HG02763 (cell line): ENCODE results near the gene DENND5B.
A peak's percentile ranks its signal among the peaks of the same experiment; 100 is the strongest.
"Not testable (repeated sequence)": the region's sequence is repeated elsewhere in the genome, so short reads cannot be mapped to it uniquely, and the experiment has no call there.

ENCODE experiments used
- ATAC-seq: cut with Tn5 transposase; IDR thresholded peaks from one replicate; pipeline ENCODE4 v1.9.1; 2021; ENCODE audit warnings: mild to moderate bottlenecking, moderate library complexity; ENCODE audit not compliant: unreplicated experiment

The DENND5B gene

DNA sequence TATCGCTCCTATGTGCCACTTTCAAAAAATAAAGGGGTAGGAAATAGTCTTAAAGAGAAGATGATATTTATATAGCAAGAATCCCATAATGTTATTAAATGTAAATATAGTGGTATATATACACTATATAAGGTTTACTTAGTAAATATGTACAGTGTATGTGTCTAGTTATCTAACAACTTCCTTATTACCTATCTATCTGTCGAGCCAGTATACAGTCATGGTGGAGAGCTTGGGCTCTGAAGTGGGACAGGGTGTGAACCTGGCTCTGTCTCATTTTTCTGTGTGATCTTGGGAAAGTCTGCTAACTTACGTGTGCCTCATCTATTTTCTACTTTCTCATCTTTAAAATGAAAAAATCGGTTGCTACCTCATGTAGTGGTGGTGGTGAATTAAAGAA lies 202.2 kb downstream of the DENND5B start:
- no peak for ATAC-seq

DNA sequence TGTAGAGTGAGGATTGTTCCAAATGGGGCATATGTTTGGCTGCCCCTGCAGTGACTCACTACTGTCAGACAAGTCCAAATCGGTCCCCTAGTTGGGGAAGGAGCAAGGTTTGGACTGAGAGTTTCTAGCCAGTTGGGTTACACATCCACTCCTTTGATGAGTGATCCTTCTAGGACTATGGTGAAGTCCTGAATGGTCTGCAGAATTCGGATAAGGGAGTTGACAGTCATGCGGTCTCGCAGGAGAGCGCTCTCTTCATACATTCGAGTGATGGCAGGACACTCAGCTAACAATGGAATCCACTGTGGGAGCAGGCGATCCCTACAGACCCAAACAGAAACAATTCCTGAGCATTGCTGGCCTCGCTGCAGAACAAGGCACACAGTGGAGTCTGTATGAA lies 203.5 kb downstream of the DENND5B start:
- no peak for ATAC-seq

DNA sequence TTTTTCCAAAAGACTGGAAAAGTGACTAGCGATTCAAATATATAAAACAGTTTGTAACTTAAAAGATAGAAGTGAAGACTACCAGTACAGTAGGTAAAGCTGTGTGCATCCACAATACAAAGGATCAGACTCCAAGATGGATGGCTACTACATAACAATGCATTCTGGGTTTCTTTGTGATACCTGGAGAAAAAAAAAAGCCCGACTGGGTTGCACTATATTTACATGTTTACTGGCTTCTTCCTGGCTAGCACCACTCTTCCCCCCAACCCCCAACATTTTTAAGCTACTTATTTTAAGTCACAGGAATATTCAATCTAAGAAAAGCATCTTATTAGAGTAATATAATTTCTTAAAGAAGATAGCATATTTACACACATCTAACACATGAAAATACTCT lies 203.9 kb downstream of the DENND5B start:
- ATAC-seq = no peak

GRCh38 chr12:31386364-31386777 lies 204.6 kb downstream of the DENND5B start:
- no peak for ATAC-seq

DNA sequence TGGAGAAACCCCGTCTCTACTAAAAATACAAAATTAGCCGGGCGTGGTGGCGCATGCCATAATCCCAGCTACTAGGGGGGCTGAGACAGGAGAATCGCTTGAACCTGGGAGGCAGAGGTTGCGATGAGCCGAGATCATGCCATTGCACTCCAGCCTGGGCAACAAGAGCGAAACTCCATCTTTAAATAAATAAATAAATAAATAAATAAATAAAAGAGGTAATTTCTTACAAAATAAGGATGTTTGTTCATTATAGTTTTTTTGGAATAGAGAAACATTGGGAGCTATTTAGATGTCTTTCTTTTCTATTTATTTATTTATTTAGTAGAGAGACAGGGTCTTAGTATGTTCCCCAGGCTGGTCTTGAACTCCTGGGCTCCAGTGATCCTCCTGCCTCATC lies 213.7 kb downstream of the DENND5B start:
- ATAC-seq = not testable (repeated sequence)

- ATAC-seq = not testable (repeated sequence)
Observed at GRCh38 chr12:31375422-31375821, 215.5 kb downstream of the DENND5B start.

GRCh38 chr12:31371256-31371620 lies 219.7 kb downstream of the DENND5B start:
- ATAC-seq = no peak

- ATAC-seq = no peak
Observed at GRCh38 chr12:31370531-31371255, 220.2 kb downstream of the DENND5B start.

GRCh38 chr12:31369712-31370521 lies 221.0 kb downstream of the DENND5B start:
- ATAC-seq = no peak

DNA sequence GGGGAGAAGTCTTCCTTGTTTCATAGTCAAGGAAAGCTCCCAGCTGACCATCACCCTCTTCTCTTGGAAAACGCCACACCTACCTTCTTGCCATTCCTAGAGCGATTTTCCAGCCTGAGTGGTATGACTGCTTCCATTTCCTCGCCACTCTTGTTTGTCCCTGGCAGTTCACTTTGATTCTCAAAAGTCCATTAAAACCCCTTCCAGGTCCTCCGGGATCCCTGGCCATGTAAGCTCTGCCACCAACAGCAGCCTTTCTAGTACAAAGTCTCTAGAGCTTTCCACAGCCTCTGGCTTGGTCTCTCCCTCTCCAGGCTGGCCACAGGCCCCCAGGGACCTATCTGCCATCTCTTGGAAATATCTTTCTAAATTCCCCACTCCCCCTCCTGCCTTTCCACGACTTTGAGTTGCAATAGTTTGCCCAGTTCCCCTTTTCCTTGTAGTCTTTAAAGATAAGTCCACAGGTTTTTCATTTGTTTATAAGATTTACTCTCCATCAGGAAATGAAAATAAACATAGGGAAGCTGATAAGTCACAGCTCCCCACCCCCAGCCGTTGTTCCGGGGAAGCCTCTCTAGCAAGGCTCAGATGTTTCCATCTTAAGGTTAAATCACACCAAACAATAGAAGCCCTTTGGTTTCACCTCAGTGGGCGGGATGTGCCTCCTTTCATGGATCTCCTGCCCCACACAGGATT lies 222.1 kb downstream of the DENND5B start:
- no peak for ATAC-seq

GRCh38 chr12:31366104-31366621 lies 224.8 kb downstream of the DENND5B start:
- no peak for ATAC-seq

GRCh38 chr12:31363831-31364230 lies 227.1 kb downstream of the DENND5B start:
- ATAC-seq = no peak

GRCh38 chr12:31363416-31363809 lies 227.5 kb downstream of the DENND5B start:
- ATAC-seq = no peak

DNA sequence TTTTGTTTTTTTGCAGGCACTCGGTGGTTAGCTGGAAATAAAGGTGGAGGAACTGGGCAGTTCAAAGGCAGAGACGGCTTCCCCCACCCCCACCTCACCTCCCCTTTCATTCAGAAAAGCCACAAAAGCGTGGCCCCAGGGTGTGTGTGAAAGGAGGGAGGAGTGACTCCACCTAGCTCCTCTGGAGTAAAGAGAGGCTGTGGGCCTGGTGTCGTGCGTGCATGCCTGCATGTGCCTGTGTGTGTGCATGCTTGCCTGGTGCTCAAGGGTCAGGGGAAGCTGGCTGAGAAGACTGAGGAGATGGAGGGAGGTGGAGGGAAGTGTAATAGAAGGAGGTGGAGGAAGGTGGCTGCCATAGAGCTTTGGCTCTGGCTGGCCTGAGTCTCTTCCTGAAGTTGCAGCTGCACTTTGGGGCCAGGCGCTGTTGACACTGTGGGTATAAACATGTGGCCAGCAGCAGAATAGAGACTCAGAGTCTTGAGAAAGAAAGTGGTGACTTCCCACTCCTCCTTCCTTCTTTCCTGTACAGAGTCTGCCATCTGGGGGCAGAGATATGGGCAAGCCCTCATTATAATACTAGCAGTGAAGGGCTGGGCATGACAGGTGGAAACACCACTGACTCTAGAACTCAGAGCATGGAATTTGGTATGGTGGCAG lies 228.0 kb downstream of the DENND5B start:
- ATAC-seq = peak; percentile 70

DNA sequence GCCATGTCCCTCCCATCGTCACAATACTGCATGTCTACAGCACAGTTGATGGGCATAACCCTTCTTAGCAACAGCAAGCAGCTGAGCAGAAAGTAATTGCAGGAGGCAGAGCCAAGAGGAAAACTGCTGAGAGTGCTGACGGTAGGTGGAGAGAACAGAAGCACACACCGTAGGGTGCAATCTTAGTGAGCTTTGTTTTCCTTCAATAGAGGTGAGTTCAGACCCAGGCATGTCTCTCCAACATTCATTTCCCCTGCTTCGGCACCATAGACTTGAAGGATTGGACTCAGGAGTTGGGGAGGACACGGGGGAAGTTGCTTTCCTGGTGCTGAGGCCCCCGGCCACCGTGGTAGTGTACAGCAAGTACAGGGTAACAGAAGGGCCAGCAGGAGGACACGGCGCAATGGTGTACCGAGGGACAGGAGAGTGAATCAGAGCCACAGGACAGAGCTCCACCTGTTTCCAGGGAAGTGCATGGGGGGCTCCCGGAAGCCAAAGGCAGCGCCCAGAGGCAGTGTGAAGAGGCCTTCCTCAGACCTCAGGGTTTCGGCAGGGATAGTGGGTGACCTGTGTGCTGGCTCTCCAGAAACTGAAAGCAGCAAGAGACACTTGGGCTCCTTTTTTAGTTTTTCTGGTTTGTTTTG lies 228.7 kb downstream of the DENND5B start:
- ATAC-seq = peak; percentile 50

DNA sequence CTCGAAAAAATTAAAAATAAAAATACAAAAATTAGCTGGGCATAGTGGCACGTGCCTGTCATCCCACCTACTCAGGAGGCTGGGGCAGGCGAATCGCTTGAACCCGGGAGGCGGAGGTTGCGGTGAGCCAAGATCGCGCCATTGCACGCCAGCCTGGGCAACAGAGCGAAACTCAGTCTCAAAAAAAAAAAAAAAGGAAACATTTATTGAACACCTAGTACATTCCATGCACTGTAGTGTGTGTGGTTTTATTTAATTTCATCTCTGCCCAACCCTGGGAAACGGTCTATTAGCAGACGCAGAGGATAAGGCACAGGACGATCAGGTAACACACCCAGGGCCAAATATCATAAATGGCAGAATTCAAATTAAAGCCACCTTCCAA lies 229.2 kb downstream of the DENND5B start:
- no peak for ATAC-seq

GRCh38 chr12:31355747-31356107 lies 235.2 kb downstream of the DENND5B start:
- no peak for ATAC-seq

GRCh38 chr12:31353750-31354708 lies 236.9 kb downstream of the DENND5B start:
- no peak for ATAC-seq

GRCh38 chr12:31346267-31346666 lies 244.7 kb downstream of the DENND5B start:
- ATAC-seq = no peak
